GM23248 (cell line): ENCODE results near the gene ATXN7L1. TPM values are rescaled to one million over a fixed set of nuclear protein-coding genes. Genes with fewer than 3 reads are reported as not detected.

Experiments used
- DNase-seq: peaks from one replicate; pipeline ENCODE4 v3.0.0-alpha.2; 2015
- H2AFZ ChIP-seq: fragments of 200-600 bp; sonication (generic); 2 replicates; pipeline ENCODE4 v1.6.1; 2016; ENCODE audit warnings: antibody characterized with exemption
- H3F3A ChIP-seq: fragments of 200-600 bp; sonication (generic); 2 replicates; pipeline ENCODE4 v1.6.1; 2016; ENCODE audit warnings: mild to moderate bottlenecking, antibody characterized with exemption, mixed run types; ENCODE audit not compliant: insufficient read depth
- H3K27ac ChIP-seq: fragments of 200-600 bp; sonication (generic); 2 replicates; pipeline ENCODE4 v1.5.1; 2016; ENCODE audit warnings: mild to moderate bottlenecking
- H3K27me3 ChIP-seq: fragments of 200-600 bp; sonication (generic); replicated peaks from 2 replicates; pipeline ENCODE4 v1.6.1; 2016; ENCODE audit warnings: mild to moderate bottlenecking; ENCODE audit not compliant: insufficient read depth
- H3K36me3 ChIP-seq: fragments of 200-600 bp; sonication (generic); 2 replicates; pipeline ENCODE4 v1.6.1; 2016; ENCODE audit warnings: low read depth, mild to moderate bottlenecking
- H3K4me1 ChIP-seq: fragments of 200-600 bp; sonication (generic); 2 replicates; pipeline ENCODE4 v1.6.1; 2016; ENCODE audit warnings: mild to moderate bottlenecking; ENCODE audit not compliant: insufficient read depth
- H3K4me2 ChIP-seq: fragments of 200-600 bp; sonication (generic); one replicate; pipeline ENCODE4 v1.6.1; 2016; ENCODE audit warnings: mild to moderate bottlenecking; ENCODE audit not compliant: unreplicated experiment
- H3K4me3 ChIP-seq: fragments of 200-600 bp; sonication (generic); 2 replicates; pipeline ENCODE4 v1.5.1; 2016; ENCODE audit warnings: mild to moderate bottlenecking
- H3K79me2 ChIP-seq: fragments of 200-600 bp; sonication (generic); 2 replicates; pipeline ENCODE4 v1.6.1; 2016; ENCODE audit warnings: mild to moderate bottlenecking; ENCODE audit not compliant: insufficient read depth
- H3K9ac ChIP-seq: fragments of 200-600 bp; sonication (generic); 2 replicates; pipeline ENCODE4 v1.6.1; 2016; ENCODE audit warnings: mild to moderate bottlenecking
- H3K9me2 ChIP-seq: fragments of 200-600 bp; sonication (generic); 2 replicates; pipeline ENCODE4 v1.6.1; 2016; ENCODE audit warnings: mixed run types, mild to moderate bottlenecking, moderate library complexity; ENCODE audit not compliant: insufficient read depth
- H3K9me3 ChIP-seq: fragments of 200-600 bp; sonication (generic); one replicate; pipeline ENCODE4 v1.6.1; 2017; ENCODE audit warnings: low read depth
- H4K20me1 ChIP-seq: fragments of 200-600 bp; sonication (generic); 2 replicates; pipeline ENCODE4 v1.6.0; 2016; ENCODE audit not compliant: insufficient read depth
- EZH2 ChIP-seq: fragments of 200-600 bp; sonication (generic); IDR thresholded peaks from 2 replicates; pipeline ENCODE4 v1.6.1; 2018; ENCODE audit warnings: antibody characterized with exemption, mild to moderate bottlenecking; ENCODE audit not compliant: insufficient read depth, poor library complexity, severe bottlenecking
- EZH2phosphoT487 ChIP-seq: fragments of 200-600 bp; sonication (generic); IDR thresholded peaks from 2 replicates; pipeline ENCODE4 v1.6.1; 2018; ENCODE audit warnings: antibody characterized with exemption, moderate library complexity, mild to moderate bottlenecking, low read depth; ENCODE audit not compliant: insufficient read depth
- WGBS, 2 experiments: methylation state at CpG; one replicate each; pipeline ENCODE4 v1.1.6; 2015 to 2017; ENCODE audit warnings: low lambda C conversion rate in 2 of 2, low coverage in 1 of 2; ENCODE audit errors: missing lambda C conversion rate in 2 of 2; 5-methylcytosine and 5-hydroxymethylcytosine counted together
- in situ Hi-C: fragments of 300-500 bp; cut with MboI; formaldehyde crosslinking; loops from 2 replicates; pipeline ENCODE4 v1.15.0; 2020
- polyA plus RNA-seq: library from polyadenylated mRNA; unstranded; fragments of >200 nt; fragmentation: Nextera tagmentation; extraction: Ambion mirVana; gene quantifications from 2 replicates; pipeline ENCODE4 v1.2.1, GENCODE V29; 2016
- total RNA-seq: library from RNA; depleted of rRNA; stranded (reverse); fragments of >200 nt; shearing (Covaris generic); gene quantifications from 2 replicates; pipeline ENCODE4 v1.2.3, GENCODE V29; 2014

Gene ATXN7L1
- total and polyA plus RNA-seq, 2 experiments from 2014 or later: 3.7 to 4.5 TPM

DNA sequence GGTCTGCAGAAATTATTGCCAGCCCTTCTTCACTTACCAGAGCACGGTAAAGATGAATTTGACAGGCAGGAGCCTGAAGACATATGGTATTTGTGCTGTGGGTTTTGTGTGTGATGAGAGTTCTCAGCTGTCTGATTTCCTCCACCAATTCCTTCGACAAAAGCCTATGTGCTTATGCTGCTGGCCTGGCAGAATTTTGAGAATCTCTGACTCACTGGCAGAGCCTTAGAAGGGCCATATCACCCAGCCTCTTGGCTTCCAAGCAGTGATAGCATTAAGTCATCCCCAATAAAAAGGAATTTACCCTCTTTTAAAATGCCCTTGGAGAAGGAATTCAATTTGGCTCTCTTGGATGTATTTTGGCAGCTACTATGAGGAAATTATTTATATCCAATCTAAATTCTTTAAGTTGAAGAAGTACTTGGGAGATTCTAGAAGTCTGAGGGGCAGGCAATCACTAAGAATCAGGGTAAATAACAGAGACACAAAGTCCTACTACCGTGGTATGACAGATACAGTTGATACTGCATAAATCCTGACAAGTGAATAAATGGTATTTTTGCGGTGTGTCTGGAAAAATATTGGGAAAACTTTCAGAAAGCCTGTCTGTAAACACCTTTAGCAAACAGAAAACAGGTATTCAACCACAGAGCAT lies 226.5 kb downstream of the ATXN7L1 start:
- no peak overlapping the region for H3K27ac ChIP-seq

DNA sequence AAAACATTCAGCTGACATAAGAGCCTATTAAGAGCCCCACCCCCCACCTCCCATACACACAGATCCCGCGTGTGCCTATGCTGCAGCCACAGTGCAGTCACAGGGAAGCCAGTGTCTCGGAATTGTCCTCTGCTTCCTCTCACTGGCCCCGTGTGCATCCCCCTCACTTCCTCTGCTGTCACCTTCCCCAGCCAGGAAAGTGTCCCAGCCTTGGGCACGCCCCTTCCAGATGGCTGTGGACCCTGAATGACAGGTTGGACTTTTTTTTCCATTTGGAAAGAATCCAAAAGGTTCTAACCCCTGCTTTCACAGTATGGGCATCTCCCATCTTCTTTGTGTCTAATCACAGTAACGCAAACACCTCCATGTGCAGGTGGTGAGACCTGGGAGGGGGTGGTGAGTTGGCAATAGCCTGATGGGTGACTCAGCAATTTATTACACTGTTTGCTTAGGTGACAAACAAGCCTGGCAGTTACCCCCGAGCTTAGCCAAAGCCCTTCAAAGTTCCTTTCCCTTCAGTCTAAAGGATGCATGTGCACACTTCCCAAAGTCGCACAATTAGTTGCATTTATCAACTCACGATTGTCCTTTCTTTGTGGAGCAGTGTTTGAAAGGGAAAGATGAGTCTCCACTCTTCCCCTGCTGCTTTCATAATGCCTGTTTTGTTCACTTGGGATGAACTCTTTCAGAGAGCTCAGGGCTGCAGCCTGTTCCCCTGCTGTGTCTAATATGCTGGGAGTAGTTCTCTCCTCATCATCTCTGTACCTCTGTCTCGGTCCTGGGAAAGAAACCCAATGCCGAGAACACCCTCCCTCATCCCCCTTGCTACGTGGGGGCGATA lies 227.6 kb downstream of the ATXN7L1 start:
- H3K9me2 ChIP-seq: no peaks in the 10 kb centered on the region
- H3K9ac ChIP-seq: no peak overlapping the region
- H3K9me3 ChIP-seq: no peaks in the 10 kb centered on the region
- H3K79me2 ChIP-seq: no peaks in the 10 kb centered on the region
- WGBS, 2 experiments: 87 to 88% methylated on average over 13 of the region's 13 CpGs
- no peaks in the 10 kb centered on the region for H4K20me1 ChIP-seq
- peaks cover 19% of the 10 kb centered on the region for H3K4me1 ChIP-seq
- TF ChIP-seq EZH2 (no peak), EZH2phosphoT487 (no peak)
- no peak overlapping the region for H3K4me3 ChIP-seq
- in situ Hi-C loops: loop anchor here (10.0 kb wide), 1 partner anchor 396 kb away; no protein-coding TSS in a partner anchor
- H2AFZ ChIP-seq: no peak overlapping the region
- H3K27me3 ChIP-seq: no peaks in the 10 kb centered on the region
- H3K36me3 ChIP-seq: no peaks in the 10 kb centered on the region
- no peak overlapping the region for H3K4me2 ChIP-seq
- H3K27ac ChIP-seq: no peak overlapping the region
- H3F3A ChIP-seq: peaks cover 12% of the 10 kb centered on the region
- DNase-seq: peak; percentile 35

More for the DNA sequence above, 226.5 kb downstream of the ATXN7L1 start:
- 49 to 52% methylated on average over 4 of the region's 4 CpGs for WGBS, 2 experiments
- no peak for TF ChIP-seq EZH2
- TF ChIP-seq EZH2phosphoT487: no peak
- H3K9me2 ChIP-seq: no peaks in the 10 kb centered on the region
- no peak overlapping the region for H3K4me3 ChIP-seq
- H3K27me3 ChIP-seq: no peaks in the 10 kb centered on the region
- in situ Hi-C loops: loop anchor here (10.0 kb wide), 1 partner anchor 395 kb away; no protein-coding TSS in a partner anchor
- H3F3A ChIP-seq: peaks cover 12% of the 10 kb centered on the region
- no peaks in the 10 kb centered on the region for H3K9me3 ChIP-seq
- no peak overlapping the region for H2AFZ ChIP-seq
- peak; percentile 84 for DNase-seq
- H3K79me2 ChIP-seq: no peaks in the 10 kb centered on the region
- no peak overlapping the region for H3K9ac ChIP-seq
- peaks cover 19% of the 10 kb centered on the region for H3K4me1 ChIP-seq
- H3K4me2 ChIP-seq: peak overlapping the region; percentile 65
- no peaks in the 10 kb centered on the region for H3K36me3 ChIP-seq
- no peaks in the 10 kb centered on the region for H4K20me1 ChIP-seq

DNA sequence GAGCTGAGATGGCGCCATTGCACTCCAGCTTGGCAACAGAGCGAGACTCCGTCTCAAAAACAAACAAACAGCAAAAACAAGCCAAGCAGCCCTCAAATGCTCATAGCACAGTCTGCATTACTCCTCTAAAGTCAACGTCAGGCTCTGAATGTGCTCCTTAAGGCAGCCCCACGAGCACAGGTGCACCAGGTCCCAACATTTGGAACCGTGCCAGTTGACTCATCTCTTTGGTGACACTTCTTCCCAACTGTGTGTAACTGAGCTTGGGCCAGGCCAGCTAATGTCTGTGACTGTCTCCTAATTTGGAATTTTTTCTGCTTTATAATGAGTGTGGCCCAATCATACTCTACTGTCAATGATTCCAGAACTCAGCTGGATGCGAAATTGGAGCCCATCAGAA lies 228.8 kb downstream of the ATXN7L1 start:
- Histone ChIP-seq H3K27me3 (no peaks in the 10 kb centered on the region), H3K27ac (no peak overlapping the region), H3K36me3 (no peaks in the 10 kb centered on the region), H3K4me1 (peaks cover 19% of the 10 kb centered on the region), H3F3A (peaks cover 12% of the 10 kb centered on the region), H3K4me3 (no peak overlapping the region), H3K9me2 (no peaks in the 10 kb centered on the region), H3K9ac (no peak overlapping the region), H4K20me1 (no peaks in the 10 kb centered on the region), H3K79me2 (no peaks in the 10 kb centered on the region), H3K9me3 (no peaks in the 10 kb centered on the region), H2AFZ (no peak overlapping the region), H3K4me2 (no peak overlapping the region)
- peak; percentile 8 for DNase-seq
- TF ChIP-seq EZH2phosphoT487 (no peak), EZH2 (no peak)
- in situ Hi-C loops: loop anchor here (10.0 kb wide), 1 partner anchor 397 kb away; no protein-coding TSS in a partner anchor
- WGBS, 2 experiments: 78 to 82% methylated on average over 7 of the region's 7 CpGs

DNA sequence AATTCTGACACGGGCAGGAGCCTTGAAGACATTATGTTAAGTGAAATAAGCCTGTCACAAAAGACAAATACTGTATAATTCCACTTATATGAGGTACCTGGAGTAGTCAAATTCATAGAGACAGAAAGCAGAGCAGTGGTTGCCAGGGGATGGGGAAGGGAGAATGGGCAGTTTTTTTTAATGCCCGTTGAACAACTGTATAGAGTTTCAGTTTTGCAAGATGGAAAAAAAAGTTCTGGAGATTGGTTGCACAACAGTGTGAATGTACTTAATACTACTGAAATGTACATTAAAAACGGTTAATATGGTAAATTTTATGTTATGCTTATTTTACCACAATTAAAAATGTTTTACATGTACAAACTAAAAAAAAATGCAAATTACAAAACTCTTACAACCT lies 231.5 kb downstream of the ATXN7L1 start:
- H2AFZ ChIP-seq: no peak overlapping the region
- in situ Hi-C loops: loop anchor here (10.0 kb wide), 1 partner anchor 400 kb away; no protein-coding TSS in a partner anchor
- TF ChIP-seq EZH2: no peak
- no peak for TF ChIP-seq EZH2phosphoT487
- H3K9me2 ChIP-seq: no peaks in the 10 kb centered on the region
- H3K27me3 ChIP-seq: no peaks in the 10 kb centered on the region
- 83 to 91% methylated on average over 3 of the region's 3 CpGs for WGBS, 2 experiments
- H3K4me2 ChIP-seq: no peak overlapping the region
- H3K4me1 ChIP-seq: peaks cover 11% of the 10 kb centered on the region
- no peak overlapping the region for H3K4me3 ChIP-seq
- DNase-seq: no peak
- no peak overlapping the region for H3K27ac ChIP-seq
- no peaks in the 10 kb centered on the region for H3K36me3 ChIP-seq
- H3K9ac ChIP-seq: no peak overlapping the region
- H3K79me2 ChIP-seq: no peaks in the 10 kb centered on the region
- no peaks in the 10 kb centered on the region for H3K9me3 ChIP-seq
- H3F3A ChIP-seq: peaks cover 9% of the 10 kb centered on the region
- H4K20me1 ChIP-seq: no peaks in the 10 kb centered on the region
